ENCODE data around the gene ACO2.

ACO2 gene

DNA sequence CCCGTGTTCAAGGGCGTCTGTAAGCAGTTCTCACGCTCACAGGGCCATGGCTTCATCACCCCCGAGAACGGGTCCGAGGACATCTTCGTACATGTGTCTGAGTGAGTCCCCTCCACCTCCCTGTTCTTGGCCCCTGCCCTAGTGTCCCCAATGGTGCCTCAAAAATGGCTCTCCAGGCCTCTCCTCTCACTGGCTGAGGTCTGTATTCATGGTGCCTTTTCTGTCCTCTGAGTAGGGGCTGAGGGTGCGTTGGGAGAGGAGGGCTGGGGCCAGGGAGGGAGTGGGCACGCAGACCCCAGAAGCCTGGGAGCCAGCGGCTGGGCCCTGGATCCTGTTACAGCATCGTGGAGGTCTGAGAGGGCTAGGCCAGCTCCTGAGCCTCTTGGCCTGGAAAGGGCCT lies 104.8 kb downstream of the ACO2 start:
- no peak for DNase-seq

DNA sequence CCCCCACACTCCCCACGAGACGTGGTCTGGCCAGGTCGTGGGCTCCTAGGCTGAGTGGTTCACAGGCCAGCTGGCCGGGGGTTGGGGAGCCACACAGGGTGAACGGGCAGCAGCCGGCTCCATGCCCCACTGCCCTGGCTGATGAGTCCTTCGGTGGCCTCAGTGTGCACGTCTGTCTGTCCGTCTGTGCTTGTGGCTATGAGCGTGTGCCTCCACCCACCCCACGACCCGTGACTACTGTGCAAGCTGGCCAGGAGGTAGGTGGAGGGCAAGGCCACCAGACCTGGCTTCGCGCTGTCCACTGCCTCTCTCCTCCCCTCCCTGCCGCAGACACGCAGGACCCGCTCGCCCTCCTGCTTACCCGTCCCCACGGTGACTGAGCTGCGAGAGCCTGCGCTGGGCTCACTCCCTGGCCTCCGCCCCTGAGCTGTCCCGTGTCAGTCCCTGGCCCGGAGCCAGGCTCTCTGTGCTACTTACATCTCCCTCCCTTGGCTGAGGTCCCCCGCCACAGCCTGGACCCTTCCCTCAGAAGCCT lies 106.0 kb downstream of the ACO2 start:
- DNase-seq = no peak

DNA sequence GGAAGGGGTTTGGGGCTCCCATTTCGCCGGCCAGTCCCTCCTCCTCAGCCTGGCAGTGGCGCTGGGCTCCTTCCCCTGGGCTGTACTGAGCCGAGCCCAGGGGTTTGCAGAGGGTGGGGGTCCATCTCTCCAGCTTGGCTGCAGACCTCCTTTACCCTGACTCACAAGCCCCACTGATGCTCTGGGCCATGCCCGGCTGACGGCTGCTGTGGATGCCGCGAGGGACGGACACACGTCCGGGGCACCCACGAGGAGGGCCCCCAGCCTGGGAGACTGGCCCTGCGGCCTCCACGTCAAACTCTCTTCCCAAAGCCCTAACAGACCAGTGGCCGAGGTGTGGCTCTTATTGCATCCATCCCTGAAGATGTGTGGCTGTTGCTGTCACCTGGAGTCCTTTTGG lies 106.6 kb downstream of the ACO2 start:
- no peak for DNase-seq

- DNase-seq = no peak
Observed at GRCh38 chr22:41576877-41577276, 108.0 kb downstream of the ACO2 start.

DNA sequence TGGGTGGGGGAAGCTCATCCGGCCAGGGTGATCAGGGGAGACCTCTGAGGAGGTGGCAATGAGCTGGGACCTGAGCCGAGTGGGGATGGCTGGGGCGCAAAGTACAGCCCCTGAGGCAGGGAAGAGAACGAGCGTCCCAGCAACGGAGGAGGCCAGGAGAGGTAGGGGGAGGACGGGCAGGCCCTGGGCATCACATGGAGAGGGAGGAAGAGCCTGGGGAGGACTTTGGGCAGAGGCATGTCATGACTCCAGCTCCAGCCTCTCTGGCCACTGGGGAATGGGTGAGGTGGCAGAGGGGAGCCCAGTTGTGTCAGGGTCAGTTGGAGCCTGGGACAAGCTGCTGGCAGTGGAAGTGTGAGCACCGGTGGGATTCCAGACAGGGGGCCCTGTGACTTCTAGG lies 109.2 kb downstream of the ACO2 start:
- DNase-seq = no peak
